Prostate gland (tissue), 2 donors: ENCODE measurements around the gene SIX2. TPM values are rescaled to one million over a fixed set of nuclear protein-coding genes. Genes with fewer than 3 reads are reported as not detected.

Experiments used
- DNase-seq: peaks from one replicate; pipeline ENCODE4 v3.0.0-alpha.2; 2019; ENCODE audit warnings: low spot score
- H3K27ac ChIP-seq, 2 donors: fragments of 200-600 bp; sonication (generic); 2 replicates each; pipeline ENCODE4 v1.5.1; 2017 to 2019
- H3K27me3 ChIP-seq: fragments of 200-600 bp; sonication (generic); replicated peaks from 2 replicates; pipeline ENCODE4 v1.5.1; 2019; ENCODE audit not compliant: insufficient read depth
- H3K36me3 ChIP-seq, 2 donors: fragments of 200-600 bp; sonication (generic); 1 replicate in 1 of 2; 2 replicates in 1 of 2; pipeline versions ENCODE4 v1.5.1 to v1.8.1; 2017 to 2019
- H3K4me1 ChIP-seq: fragments of 200-600 bp; sonication (generic); replicated peaks from 2 replicates; pipeline ENCODE4 v1.5.1; 2019
- H3K4me3 ChIP-seq, 2 donors: fragments of 200-600 bp; sonication (generic); 2 replicates each; pipeline ENCODE4 v1.5.1; 2017 to 2019
- H3K9me3 ChIP-seq: fragments of 200-600 bp; sonication (generic); 2 replicates; pipeline ENCODE4 v1.5.1; 2017
- POLR2A ChIP-seq: fragments of 450-650 bp; IDR thresholded peaks from one replicate; pipeline ENCODE4 v1.6.1; 2016; ENCODE audit warnings: antibody characterized with exemption, mild to moderate bottlenecking
- POLR2AphosphoS5 ChIP-seq: sonication (generic); formaldehyde crosslinking; IDR thresholded peaks from one replicate; pipeline ENCODE4 v1.6.1; 2017; ENCODE audit warnings: antibody characterized with exemption
- WGBS: methylation state at CpG from one replicate; pipeline ENCODE4 v1.1.5; 2018; 5-methylcytosine and 5-hydroxymethylcytosine counted together
- intact Hi-C: fragments of 100-400 bp; cut with DNase I; formaldehyde crosslinking; loops from one replicate; pipeline ENCODE4 v1.14.2; 2022
- total RNA-seq, 2 donors: library from RNA; depleted of rRNA; stranded (reverse); fragments of >200 nt; gene quantifications; one replicate each; pipeline ENCODE4 v1.1.0, GENCODE V29; 2016
- TF ChIP-seq, protein P1 (sequence below), 4 experiments: fragments of 200-600 bp in 2 of 4; fragments of 450-650 bp in 2 of 4; sonication (generic) in 2 of 4; IDR thresholded peaks; 1 replicate in 3 of 4; 2 replicates in 1 of 4; pipeline ENCODE4 v1.5.1; 2016 to 2019; ENCODE audit warnings: antibody characterized with exemption in 4 of 4, mild to moderate bottlenecking in 2 of 4, moderate library complexity in 2 of 4

Gene SIX2
- total RNA-seq, 2 donors from 2014 or later: 1.8 to 5.1 TPM

DNA sequence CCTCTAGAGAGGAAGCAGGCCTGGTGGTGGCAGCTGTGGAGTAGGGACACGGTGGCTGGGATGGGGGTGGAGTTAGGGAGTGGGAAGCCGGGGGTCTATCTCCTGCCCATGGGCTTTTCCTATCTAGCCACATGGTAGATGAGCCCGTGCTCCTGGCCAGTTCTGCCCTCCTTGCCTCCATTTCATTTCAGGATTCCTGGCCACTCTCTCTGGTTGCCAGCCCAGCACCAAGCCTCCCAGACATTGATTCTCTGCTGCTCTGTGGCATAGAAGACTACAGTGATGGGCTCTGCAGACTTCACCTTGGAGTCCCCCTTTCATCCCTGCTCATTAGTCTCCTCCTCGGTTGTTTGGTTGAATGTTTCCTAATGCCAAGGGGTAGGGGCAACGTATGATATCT lies 48.4 kb downstream of the SIX2 start:
- no peaks in the 10 kb centered on the region for H3K9me3 ChIP-seq
- H3K27me3 ChIP-seq: no peaks in the 10 kb centered on the region
- TF ChIP-seq, protein P1, sequence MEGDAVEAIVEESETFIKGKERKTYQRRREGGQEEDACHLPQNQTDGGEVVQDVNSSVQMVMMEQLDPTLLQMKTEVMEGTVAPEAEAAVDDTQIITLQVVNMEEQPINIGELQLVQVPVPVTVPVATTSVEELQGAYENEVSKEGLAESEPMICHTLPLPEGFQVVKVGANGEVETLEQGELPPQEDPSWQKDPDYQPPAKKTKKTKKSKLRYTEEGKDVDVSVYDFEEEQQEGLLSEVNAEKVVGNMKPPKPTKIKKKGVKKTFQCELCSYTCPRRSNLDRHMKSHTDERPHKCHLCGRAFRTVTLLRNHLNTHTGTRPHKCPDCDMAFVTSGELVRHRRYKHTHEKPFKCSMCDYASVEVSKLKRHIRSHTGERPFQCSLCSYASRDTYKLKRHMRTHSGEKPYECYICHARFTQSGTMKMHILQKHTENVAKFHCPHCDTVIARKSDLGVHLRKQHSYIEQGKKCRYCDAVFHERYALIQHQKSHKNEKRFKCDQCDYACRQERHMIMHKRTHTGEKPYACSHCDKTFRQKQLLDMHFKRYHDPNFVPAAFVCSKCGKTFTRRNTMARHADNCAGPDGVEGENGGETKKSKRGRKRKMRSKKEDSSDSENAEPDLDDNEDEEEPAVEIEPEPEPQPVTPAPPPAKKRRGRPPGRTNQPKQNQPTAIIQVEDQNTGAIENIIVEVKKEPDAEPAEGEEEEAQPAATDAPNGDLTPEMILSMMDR (IDR thresholded peaks at IDR 0.05): no peak
- TF ChIP-seq POLR2A (no peak), POLR2AphosphoS5 (no peak)
- no peaks in the 10 kb centered on the region for H3K4me1 ChIP-seq
- WGBS: 87% methylated on average over 5 of the region's 5 CpGs
- no peak overlapping the region for H3K4me3 ChIP-seq
- H3K27ac ChIP-seq: no peak overlapping the region
- no peaks in the 10 kb centered on the region for H3K36me3 ChIP-seq
- intact Hi-C loops: no loop called here
- no peak for DNase-seq

DNA sequence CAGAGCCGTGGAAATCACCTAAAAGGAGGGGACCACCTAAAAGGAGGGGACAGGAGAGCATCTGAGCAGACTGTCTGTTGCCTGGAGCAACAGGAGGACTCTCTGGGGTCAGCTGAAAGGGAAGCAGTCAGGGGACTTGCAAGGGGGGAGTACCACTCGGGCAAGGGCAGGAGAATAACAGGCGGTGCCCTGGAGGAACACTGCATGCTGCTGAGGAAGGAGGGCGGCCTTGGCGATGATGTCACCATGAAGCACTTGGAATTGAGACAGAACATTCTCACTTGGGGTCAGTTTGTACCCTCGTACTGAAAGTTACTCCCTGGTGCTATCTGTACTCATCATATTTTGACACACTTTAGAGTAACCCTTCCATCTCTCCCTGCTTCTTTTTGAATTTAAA lies 49.4 kb downstream of the SIX2 start:
- WGBS: 57% methylated on average over 6 of the region's 6 CpGs
- H3K36me3 ChIP-seq: no peaks in the 10 kb centered on the region
- no peak overlapping the region for H3K27ac ChIP-seq
- no peak for DNase-seq
- intact Hi-C loops: loop anchor here (5.0 kb wide), 1 partner anchor 568 kb away; no protein-coding TSS in a partner anchor
- H3K4me1 ChIP-seq: peaks cover 7% of the 10 kb centered on the region
- TF ChIP-seq POLR2AphosphoS5 (no peak), POLR2A (no peak)
- TF ChIP-seq, protein P1 (IDR thresholded peaks at IDR 0.05): no peak
- peaks cover 4% of the 10 kb centered on the region for H3K27me3 ChIP-seq
- no peaks in the 10 kb centered on the region for H3K9me3 ChIP-seq
- no peak overlapping the region for H3K4me3 ChIP-seq

DNA sequence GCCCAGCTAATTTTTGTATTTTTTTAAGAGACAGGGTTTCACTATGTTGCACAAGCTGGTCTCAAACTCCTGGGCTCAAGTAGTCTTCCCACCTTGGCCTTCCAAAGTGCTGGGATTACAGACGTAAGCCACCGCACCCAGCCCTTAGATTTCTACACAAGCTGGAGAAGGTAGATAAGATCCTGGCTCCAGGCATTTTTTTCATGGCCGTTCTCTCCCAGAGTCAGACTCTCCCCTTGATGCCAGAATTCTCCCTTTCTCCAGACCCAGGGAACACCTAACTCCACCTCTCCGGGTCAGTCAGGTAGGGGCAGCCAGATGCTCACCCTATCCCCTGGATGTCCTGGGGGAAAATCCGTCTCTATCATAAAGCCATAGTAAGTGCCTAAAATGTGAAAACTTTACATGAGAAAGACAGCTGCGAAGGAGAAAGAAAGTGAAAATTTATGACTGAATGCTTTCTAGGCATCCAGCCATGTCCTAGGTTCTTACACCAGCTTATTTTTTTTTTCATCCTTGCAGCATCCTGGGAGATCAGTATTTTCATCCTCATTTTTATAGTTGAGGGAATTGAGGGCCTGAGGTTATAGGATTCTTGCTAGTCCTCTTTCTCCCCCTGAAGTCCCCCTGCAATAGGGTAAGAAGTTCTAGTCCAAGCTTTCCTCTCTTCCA lies 51.5 kb downstream of the SIX2 start:
- WGBS: 46% methylated on average over 6 of the region's 6 CpGs
- Histone ChIP-seq H3K27me3 (peaks cover 17% of the 10 kb centered on the region), H3K36me3 (no peaks in the 10 kb centered on the region), H3K4me1 (peaks cover 8% of the 10 kb centered on the region), H3K9me3 (no peaks in the 10 kb centered on the region), H3K27ac (no peak overlapping the region), H3K4me3 (no peak overlapping the region)
- intact Hi-C loops: loop anchor here (5.0 kb wide), 1 partner anchor 565 kb away; no protein-coding TSS in a partner anchor
- TF ChIP-seq POLR2AphosphoS5 (no peak), POLR2A (no peak)
- TF ChIP-seq, protein P1 (IDR thresholded peaks at IDR 0.05): no peak
- no peak for DNase-seq

DNA sequence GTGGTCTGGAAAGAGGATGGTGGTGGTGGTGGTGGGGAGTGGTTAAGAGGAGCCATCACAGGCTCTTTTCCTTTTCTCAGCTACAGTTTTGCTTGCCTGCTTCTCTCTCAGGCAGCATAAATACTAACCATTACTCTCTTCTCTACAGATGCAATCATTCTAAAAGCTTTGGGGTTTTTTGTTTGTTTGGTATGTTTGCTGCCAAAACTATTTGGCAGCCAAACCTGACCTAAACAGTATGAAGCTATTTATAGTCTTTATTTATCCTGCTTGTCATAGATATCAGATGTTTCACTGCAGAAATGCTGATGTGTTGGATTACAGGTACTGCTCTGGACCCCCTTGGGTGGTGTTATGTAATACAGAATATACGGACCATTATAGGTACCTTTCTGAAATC lies 52.4 kb downstream of the SIX2 start:
- Histone ChIP-seq H3K9me3 (no peaks in the 10 kb centered on the region), H3K27ac (no peak overlapping the region), H3K4me1 (peaks cover 8% of the 10 kb centered on the region), H3K27me3 (peaks cover 18% of the 10 kb centered on the region), H3K36me3 (no peaks in the 10 kb centered on the region), H3K4me3 (no peak overlapping the region)
- intact Hi-C loops: loop anchor here (5.0 kb wide), 1 partner anchor 565 kb away; no protein-coding TSS in a partner anchor
- 56% methylated on average over 1 of the region's 1 CpG for WGBS
- TF ChIP-seq POLR2AphosphoS5: no peak
- TF ChIP-seq POLR2A: no peak
- TF ChIP-seq, protein P1 (IDR thresholded peaks at IDR 0.05): no peak
- DNase-seq: no peak
